GM21423 (cell line): ENCODE results near the gene SYNDIG1.

ENCODE experiments used
- ATAC-seq: cut with Tn5 transposase; IDR thresholded peaks from one replicate; pipeline ENCODE4 v1.9.1; 2021; ENCODE audit warnings: mild to moderate bottlenecking, moderate library complexity; ENCODE audit not compliant: unreplicated experiment

Gene SYNDIG1

DNA sequence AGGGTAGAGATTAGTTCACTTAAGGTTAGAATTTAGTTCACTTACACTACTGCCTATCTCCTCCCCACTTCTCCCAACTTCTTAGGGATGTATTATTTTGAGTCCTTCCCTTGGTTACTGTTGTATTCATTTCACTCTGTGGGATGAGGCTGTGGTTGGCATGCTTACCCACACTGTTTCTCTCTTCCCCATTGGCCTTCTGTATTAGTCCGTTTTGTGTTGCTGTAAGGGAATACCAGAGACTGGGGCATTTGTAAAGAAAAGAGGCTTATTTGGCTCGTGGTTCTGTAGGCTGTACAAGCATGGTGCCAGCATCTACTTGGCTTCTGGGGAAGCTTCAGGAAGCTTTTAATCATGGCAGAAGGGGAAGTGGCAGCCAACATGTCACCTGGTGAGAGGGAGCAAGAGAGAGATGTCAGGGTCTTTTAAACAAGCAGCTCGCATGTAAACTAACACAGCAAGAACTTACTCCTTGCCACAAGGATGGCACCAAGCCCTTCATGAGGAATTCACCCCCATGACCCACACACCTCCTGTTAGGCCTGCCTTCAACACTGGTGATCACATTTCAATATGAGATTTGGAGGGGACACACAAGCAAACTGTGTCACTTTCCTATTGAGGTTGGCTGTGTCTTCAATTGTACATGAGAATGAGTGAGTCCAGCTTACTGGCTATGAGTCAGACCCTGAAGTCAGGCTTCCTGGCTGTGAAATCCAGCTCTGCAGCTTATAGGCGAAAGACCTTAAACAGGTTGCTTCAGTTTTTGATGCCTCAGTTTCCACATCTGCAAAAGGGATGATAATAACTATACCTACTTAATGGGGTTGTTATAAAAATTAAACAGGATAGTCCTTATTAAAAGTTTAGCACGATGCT lies 53.3 kb downstream of the SYNDIG1 start:
- ATAC-seq, result no peak

DNA sequence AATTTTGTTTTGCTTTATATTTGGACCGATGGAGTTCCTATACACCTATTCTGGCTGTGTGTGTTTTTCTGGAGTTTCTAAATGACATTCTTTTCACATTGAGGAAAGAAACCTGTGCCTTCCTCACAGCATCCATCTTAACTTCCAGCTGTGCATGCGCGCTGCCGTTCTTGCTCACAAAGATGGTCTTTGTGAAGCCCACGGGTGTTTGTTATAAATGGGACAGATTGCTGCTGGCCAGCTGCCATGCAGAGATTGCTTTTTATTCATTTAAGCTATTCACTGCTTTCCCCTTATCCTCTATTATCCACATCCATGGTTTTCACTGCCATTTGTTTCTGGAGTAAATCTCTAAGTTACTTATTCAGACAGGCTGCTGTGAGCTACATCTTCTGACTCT lies 54.2 kb downstream of the SYNDIG1 start:
- no peak for ATAC-seq

DNA sequence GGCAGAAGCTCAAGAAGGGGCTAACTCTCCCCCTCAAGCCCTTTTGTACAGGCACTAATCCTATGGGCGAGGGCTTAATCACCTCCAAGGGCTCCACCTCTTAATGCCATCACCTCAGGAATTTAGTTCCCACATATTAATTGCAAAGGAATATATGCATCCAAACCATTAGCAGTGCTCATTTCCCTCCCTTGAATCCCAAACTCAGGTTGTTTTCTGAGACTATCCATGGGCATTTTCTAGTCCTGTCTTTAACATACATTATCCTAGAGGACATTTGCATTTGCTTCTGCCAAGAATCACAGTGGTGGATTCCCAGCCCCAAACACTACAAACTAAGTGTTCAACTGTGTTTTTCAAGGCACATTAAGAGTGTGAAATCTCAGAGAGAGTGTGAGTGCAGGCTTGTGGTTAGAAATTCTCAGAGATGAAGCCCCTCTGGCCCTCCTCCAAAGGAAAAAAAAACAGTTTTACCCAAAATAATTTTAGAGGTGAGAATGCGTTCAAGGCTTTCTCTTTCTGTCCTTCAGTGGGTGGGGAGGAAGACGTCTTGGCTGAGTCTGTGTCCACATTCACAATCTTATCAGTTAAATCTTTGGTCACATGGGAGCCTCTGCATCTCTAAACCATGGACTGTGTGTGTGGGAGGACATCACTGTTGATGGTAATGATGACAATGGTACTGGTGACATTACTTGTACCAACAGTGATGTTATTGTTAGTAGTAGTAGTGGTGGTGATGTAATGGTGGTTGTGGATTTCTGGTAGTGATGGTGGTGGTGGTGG lies 59.3 kb downstream of the SYNDIG1 start:
- no peak for ATAC-seq

DNA sequence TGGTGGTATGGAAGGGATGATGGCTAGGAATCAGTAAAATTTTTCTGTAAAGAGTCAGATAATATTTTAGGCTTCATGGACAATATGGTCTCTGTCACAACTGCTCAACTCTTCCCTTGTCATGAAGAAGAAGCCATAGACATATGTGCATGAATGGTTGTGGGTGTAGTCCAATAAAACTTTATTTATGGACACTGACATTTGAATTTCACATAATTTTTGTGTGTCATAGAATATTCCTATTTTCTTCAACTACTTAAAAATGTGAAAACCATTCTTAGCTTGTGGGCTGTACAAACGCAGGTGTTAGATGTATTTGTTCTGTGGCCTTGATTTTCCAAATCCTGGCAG lies 59.9 kb downstream of the SYNDIG1 start:
- ATAC-seq, result no peak

DNA sequence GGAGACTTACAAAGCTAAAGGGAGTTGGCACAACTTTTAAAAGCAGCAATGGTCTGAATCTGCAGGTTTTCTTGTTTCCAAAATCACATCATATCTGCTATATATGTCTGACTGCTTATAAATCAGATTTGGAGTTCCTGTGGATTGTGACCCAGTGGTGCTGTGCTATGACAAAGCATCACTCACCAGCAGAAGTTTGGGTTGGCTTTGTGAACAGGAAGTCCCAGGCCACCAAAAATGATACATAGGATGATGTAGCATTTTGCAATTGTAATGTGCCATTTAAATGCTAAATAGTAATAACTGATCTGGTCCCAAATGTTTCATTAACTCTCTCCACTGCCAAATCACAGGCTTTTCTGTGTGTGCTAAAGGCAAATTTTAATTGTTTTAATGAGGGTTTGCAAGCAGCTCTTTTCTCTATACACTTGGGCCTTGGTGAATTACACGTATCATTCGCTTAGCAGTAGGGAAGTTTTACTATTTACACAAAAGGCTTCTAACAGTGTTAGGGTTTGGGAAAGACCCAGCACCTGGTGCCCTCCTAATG lies 60.8 kb downstream of the SYNDIG1 start:
- ATAC-seq, result no peak

DNA sequence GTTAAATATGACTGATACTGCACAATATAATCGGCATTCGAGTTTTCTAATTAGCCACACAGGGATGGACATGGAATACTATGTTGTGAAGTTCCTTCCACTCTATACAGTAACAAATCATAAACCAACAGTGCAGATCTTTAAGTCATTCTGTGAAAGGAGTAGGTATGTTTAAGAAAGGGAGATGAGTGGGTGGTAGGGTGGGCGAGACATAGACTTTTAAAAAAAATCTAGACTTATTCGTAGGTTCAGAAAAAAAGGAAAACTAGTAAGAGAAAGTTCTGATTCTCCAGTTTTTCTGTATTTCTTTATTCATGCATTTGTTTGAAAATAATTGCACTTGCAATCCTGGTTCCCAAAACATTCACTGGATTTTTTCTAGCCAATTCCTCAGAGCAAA lies 61.8 kb downstream of the SYNDIG1 start:
- ATAC-seq, result no peak

DNA sequence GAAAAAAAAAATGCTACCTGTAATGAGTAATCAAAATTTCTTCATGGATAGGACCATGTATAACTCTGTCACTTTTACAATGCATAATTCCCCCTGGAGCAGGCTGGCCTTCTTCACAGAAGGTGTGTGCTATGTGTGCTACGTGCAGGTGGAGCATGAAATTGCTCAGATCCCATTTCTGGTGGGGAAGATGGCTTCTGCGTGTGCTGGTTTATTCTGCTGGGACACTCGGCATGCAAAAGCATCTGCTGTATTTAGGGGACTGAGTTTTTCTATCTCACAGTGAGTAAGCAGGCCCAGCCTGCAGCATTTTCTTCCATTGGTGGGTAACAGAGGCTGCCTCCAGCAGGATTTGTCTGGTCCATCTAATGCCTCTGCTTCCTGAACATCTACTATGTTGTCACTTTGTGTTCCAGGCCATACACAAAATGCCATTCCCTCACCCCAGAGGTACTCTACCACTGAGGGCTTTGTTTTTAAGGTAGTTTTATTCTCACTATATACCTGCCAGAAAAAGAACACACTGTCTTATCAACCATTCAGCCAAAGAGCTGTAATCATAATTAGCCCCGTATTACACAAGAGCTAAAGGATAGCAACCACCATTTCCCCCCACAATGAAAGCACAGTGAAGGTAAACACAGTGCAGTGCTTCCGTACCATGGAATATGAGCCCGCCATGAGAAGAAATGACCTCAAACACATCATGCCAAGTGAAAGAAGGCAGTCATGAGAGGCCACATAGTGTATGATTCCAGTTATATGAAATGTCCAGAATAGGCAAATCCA lies 62.4 kb downstream of the SYNDIG1 start:
- ATAC-seq, result no peak

DNA sequence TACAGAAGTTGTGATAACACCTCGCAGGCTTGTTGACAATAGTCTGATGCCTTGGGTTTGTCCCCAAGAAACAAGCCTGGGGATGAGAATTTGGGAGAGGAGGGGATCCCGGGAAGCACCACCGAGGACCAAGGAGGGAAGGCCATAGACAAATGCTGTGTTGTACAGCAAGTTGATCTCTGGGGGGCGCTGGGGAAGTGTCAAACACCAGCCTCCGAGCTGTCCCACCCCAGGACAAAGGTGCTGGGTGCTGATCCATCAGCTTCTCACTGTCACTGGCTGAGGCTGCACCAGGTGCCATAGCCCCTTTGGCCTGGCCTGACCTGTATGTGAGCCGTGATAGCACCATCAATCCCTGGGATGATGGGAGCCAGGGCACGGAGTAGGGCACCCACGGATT lies 64.0 kb downstream of the SYNDIG1 start:
- ATAC-seq, result no peak

DNA sequence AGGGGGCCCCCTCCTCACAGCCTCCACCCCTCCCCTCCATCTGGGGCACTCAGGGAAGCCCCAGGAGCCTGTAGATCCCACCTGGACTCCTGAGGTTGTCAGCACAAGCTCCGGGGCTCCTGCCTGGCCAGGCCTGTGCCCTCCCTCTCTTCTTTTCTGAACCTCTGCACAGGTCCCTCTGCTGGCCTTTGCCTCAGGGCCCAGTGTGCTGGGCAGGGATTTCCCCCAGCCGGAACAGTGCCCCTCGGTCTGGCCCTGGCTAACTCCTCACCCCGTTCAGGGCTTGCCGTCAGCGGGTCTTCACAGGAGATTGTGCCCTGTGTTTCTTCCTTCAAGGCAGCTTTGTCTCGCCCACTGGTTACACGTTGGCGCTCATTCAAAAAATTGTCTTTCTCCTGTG lies 64.9 kb downstream of the SYNDIG1 start:
- no peak for ATAC-seq

DNA sequence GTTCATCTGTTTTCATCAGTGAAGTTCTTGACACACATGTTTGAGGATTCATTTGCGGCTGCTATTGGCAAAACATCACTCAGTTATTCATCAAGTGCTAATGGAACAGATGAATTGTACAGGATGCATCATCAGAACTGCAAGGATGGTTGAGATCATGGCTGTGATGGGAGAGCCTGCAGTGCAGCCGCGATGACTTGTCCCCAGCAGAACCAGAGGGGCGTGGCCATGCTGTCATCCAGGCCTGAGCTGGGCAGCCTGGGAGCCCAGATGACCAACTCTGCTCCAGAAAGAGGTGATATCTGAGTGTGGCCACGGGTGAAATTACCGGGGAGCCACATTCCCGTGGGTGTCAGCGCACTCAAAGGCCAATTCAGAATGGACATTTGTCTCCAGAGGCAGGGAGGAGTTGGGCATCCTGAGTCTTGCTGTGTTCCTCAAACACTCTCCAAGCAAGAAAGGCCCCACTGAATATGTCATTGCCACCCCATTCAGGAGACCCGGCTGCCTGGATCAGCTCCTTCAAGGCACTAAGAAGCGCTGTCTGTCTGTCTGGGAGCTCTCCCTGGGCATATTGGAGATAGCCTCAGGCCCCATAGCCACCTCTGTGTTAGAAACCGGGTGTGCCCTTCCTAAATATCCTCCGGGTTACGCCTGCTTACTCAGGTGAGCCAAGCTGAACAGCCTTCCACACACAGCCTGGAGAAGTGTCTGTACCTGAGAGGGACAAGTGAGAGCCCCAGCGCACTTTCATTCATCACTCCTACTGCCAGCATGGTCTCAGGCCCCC lies 66.7 kb downstream of the SYNDIG1 start:
- no peak for ATAC-seq

DNA sequence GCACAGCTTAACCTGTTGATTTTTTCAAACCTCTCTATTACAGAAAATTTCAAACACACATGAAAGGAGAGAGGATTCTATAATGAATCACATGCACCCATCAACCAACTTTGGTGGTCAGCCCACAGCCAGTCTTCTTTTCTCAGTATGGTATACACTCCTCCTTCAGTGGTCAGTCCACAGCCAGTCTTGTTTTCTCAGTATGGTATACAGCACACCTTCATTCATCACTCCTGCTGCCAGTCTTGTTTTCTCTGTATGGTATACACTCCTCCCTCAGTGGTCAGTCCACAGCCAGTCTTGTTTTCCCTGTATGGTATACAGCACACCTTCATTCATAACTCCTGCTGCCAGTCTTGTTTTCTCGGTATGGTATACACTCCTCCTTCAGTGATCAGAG lies 67.8 kb downstream of the SYNDIG1 start:
- no peak for ATAC-seq

DNA sequence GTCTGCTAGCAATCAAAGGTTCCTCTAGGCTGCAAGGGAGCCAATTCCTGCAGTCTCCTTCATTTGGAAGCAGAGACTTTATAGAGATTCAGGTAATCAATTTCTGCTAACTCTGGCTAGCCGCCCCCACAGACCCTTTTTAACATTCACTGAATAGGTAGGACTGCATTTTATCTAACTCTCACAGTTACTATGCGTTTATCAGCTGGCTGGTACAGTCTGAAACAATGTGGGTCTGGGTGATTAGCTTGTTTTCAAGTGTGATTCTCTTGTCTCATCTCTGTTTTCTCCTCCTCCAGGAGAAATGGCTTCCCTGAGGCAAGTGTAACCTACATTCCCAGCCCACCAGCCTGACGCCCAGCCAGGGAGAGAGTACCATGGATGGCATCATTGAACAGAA lies 73.3 kb downstream of the SYNDIG1 start:
- ATAC-seq, result no peak

DNA sequence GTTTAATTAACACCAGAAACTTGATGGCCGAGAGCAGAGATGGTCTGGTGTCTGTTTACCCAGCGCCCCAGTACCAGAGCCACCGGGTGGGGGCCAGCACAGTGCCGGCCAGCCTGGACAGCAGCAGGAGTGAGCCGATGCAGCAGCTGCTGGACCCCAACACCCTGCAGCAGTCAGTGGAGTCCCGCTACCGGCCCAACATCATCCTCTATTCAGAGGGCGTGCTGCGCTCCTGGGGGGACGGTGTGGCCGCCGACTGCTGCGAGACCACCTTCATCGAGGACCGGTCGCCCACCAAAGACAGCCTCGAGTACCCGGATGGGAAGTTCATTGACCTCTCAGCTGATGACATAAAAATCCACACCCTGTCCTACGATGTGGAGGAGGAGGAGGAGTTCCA lies 73.7 kb downstream of the SYNDIG1 start:
- ATAC-seq, result no peak

DNA sequence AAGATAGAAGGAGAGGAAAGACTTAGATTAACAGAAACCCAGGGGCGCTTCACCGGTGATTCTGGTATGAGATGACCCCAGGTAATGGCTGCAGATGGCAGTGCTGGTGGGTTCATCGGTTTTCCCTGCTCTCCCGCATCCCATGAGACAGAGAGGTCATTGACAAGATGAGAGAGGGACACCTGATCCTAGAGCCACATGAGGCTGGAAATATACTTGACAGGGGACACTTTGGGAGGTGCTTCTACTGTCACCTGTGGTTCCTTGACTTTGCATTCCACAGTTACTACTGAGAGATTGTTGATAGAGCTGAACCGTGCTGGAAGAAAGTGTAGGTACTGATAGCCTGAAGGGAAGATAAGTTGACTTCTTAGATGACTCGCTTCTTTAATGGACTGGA lies 74.3 kb downstream of the SYNDIG1 start:
- no peak for ATAC-seq

DNA sequence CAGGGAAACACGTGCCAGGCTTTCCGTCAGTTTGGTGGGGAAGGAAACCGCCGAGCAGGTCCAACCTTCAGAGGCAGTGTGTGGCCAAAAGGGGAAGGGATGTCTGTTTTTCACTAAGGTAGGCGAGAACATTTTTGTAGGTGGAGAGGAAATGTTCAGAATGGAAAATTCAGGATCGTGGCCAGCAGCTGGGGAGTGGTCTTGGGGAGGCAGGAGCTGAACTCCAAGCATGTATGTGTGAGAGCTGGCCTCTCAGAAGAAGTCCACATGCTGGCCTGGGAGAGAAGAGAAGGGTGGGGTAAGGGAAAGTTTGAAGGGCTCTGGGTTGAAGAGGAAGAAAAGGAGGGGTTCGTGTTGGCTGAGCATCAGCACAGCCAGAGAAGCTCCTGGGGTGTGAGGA lies 74.9 kb downstream of the SYNDIG1 start:
- ATAC-seq, result no peak

DNA sequence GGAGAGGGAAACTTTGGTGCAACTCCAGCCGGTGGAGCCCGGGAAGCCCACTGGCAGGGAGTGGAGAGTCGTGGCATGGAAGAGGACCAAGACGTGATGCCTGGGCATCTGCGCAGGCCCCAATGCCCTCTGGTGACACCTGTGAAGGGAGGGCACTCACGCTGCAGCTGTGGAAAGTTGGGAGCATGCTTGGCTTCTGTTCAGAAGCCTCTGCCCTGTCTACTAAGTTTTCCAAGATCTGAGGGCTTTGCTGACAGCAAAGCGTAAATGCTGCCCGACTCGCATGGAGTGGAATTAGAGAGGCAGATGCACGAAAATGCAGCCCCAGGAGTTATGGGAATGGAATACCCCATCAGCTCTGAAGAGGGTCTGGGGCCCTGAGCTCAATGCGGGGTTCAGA lies 75.7 kb downstream of the SYNDIG1 start:
- ATAC-seq, result no peak

DNA sequence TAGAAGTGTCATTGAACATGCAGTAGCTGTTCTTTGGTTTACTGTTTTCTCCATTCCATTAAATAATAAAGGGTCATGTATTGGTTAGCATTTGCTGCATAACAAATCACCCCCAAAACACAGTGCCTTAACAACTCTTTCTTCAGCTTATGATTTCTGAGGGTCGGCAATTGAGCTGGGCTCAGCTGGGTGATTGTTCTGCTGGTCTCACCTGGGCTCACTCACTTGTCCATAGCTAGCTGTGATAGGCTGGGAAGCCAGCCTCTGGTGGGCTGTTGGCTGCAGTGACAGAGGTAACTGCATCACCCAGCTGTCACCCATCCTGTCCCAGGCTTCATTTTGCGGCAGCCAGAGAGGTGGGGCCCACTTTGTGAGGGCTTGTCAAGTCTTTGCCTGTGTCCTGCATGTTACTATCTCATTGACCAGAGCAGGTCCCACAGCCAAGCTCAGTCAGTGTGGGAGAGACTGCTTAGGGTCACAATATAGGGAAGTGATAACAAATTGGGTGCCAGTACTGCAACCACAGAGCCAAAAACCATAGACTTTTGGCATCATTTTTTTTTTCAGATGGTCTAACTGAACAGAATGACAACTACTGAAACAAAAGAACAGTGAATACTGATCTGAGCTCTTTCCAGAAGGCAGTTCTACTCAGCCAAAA lies 76.9 kb downstream of the SYNDIG1 start:
- ATAC-seq, result no peak

DNA sequence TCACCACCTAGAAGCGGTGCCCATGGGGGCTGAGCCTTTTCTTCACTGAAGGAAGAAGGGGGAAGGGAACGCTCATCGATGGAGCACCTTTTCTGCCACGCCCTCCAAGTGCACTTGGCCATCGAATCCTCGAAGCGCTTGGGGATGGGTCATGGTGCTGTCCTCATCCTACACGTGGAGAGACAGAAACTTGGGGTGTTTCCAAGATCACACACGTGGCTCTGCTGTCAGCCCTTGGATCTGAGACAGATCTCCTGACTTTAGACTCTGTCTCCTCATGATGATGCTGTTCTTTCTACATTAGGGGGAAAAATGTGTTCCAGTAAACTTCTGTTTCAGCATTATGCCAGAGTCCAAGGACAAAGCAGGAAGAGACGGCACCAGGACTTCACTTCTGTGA lies 78.5 kb downstream of the SYNDIG1 start:
- no peak for ATAC-seq

DNA sequence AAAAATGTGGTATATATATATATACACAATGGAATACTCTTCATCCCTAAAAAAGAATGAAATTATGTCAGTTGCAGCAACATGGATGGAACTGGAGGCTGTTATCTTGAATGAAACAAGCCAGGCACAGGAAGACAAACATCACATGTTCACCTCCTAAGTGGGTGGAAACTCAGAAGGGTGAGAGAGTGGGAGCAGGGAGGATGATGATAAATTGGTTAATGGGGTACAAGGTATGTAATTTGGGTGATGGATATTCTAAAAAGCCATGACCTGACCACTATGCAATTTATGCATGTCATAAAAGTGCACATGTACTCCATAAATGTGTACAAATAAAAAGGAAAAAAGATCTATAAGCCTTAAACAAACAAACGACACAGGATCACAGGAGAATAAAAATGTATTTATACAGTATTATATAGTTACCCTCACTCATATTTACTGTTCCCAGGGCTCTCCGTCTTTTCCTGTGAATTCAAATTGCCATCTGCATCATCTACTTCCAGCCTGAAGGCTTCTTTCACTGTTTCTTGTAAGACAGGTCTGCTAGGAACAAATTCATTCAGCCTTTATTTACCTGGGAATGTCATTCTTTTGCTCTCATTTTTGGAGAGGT lies 89.8 kb downstream of the SYNDIG1 start:
- no peak for ATAC-seq
